ENCODE measurements around the gene C5orf63.
"Not testable (repeated sequence)": the region's sequence is repeated elsewhere in the genome, so short reads cannot be mapped to it uniquely, and the experiment has no call there.

C5orf63 gene

GRCh38 chr5:127070243-127070642 is 3.1 kb downstream of the C5orf63 start:
- DNase-seq, result no peak

DNA sequence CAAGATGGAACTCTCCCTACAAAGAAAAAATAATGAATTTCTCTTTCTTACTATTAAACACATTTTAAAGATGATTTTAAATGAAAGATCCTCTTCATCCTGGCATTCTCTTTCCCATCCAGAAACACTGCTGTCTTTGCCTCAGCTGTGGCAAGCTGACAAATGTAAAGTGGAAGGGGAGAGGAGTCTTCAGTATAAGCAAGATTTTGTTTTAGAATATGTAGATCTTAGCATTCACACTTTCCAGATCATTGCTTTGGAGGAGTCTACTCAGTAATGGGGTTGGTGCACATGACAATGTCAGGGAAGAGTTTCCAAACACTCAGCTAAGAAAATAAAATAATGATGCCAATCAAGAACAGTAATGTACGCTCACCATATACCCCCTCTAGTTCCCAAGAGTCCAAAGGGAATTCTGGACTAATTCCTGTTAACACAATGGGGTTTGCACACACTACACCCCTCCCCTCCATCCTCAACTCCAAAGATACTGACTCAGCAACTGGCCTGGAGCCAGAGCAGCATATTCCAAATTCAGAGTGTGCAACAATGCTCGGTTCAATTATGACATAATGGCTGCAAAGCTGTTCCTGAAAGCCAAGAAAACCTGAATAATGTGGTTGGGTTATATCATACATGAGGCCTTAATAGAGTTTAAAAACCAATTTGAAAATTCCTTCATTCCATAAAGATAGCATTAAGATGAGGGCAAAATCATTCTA is 4.6 kb downstream of the C5orf63 start:
- DNase-seq, result no peak

DNA sequence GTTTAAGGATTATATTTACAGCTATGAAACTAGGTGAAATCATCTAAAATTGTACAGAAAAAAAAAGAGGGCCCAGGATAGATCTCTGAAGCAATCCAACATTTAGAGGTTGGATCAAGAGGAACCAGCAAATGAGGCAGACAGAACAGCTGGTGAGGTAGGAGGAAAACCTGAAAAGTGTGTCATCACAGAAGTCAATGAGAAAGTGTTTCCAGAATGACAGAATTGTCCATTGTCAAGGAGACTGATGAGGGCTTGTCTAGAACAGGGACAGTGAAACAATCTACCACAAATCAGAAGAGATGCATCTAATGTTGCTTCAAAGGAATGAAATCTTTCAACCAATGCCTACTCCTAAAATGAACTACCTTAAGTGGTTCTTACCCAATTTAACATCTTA is 6.6 kb downstream of the C5orf63 start:
- DNase-seq, result no peak

DNA sequence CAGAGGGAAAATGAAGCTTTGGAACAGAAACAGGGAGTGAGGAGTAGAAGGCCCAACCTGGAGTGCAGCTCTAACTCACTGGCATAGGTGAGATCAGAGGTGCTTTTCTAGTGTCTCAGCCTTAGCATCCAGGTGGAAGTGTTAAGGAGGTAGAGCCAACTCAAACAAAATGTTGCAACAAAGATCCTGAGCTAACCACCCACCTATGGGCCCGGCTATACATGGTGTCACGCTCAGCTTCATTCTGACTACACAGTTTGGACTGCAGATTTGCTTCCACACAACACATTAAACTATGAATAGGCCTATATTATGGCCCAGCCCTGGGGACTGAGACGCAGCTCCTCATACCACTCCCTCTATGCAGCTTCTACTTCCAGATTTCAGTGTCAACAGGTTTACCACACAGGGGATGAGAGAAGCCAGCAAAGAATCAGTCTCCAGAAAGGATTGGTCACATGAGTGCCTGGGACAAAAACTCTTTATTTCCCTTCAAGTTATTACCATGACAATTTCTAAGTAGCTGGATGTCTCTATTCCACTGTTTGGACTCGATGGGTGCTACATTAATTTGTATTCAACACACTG is 9.0 kb downstream of the C5orf63 start:
- no peak for DNase-seq

GRCh38 chr5:127063257-127063913 is 9.9 kb downstream of the C5orf63 start:
- DNase-seq, result no peak

DNA sequence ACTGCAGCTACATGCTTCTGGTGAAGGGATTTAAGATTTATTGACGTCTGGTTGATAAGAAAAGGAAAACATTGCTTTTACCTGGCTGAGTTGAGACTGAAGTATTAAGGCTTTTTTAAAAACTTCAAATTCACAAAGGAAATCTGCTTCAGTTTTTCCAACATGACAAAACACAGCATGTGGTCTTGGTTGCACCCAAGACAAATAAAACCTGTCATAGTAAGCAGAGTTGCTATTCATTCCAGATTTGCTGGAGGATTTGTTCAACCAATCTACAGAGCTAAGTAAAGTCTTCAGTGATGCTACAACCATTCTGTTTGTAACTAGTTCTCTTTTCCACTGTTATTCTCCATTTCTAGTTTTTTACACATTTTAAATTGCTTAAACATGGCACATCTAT is 11.3 kb downstream of the C5orf63 start:
- DNase-seq, result no peak

DNA sequence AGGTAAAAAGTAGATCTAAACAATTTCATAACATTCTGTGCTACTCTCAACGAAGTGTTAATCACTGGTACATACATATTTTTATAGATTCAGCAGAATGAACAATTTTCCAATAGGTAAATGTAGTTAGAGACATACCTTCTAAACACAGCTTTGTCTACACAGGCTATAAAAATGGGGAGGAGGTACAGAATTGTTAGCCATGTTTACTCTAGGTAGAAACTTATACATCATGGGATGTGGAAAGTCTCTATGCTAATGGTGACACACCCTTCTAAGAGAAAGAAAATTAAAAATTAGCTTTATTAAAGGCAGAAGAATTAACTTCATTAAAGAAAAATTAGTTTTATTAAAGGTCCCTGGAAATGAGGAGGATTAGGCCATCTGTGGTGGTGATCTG is 11.8 kb downstream of the C5orf63 start:
- no peak for DNase-seq

GRCh38 chr5:127060470-127060985 is 12.8 kb downstream of the C5orf63 start:
- no peak for DNase-seq

DNA sequence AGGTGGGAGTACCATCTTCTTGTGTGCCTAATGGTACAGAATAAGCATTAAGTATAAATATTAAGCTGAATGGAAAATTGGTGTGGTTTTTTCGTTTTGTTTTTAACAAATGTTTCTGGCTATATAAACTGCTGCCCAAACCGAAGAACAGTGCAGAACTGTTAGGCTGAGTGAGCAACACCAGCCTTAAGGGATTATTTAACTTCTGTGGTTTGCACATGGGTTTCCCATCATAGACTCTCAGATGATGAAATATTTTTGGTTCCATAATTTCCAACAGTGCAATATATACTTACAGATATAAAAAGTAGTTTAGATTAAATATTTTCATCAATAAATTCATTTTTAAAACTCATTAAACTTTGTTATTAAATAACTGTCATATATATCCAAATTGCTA is 16.4 kb downstream of the C5orf63 start:
- DNase-seq, result no peak

DNA sequence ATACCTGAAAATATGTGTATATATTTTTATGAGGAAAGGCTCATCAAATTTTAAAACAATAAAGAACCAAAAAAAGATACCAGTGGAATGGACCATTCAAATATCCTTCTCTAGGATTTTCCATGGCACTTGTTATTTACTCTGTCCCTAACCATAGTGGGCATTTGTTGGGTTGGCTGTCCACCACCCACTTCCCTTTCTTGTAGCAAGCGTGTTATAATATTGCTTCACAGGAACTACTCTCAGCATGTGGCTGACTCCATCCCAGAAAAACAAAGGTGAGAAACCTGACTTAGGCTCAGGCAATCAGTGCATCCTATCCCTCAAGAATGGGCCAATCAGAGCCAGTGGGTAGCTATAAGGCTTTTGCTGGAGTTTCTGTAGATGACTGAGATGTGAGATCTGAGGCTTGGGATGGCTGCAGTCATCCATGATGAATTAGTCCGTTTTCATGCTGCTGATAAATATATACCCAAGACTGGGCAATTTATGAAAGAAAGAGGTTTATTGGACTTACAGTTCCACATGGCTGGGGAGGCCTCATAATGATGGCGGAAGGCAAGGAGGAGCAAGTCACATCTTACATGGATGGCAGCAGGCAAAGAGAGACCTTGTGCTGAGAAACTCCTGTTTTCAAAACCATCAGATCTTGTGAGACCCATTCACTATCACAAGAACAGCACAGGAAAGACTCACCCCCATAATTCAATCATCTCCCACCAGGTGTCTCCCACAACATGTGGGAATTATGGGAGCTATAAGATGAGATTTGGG is 17.2 kb downstream of the C5orf63 start:
- DNase-seq, result no peak

GRCh38 chr5:127053551-127053950 is 19.8 kb downstream of the C5orf63 start:
- DNase-seq, result not testable (repeated sequence)

- DNase-seq, result no peak
Measured at GRCh38 chr5:127053049-127053448, 20.3 kb downstream of the C5orf63 start.

DNA sequence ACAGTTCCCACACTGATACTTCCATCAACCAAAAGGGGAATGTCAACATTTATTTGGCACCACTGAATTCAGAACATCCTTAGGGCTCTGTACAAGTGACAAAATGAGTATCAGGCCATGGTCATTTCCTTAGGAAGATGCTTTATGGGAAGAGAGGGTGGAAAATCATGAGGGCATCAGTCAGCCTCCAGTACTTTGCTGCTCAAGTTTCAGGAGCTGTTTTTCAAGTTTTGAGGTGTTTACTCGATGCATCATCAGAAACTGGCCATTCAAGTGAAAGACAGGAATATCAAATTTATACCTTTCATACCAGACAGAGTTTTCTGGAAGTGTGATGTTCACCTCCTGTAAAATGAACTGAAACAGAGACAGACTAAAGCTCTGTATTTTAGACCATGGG is 21.7 kb downstream of the C5orf63 start:
- no peak for DNase-seq

GRCh38 chr5:127046343-127047072 is 26.8 kb downstream of the C5orf63 start:
- DNase-seq, result no peak

GRCh38 chr5:127042593-127042992 is 30.7 kb downstream of the C5orf63 start:
- DNase-seq, result no peak

GRCh38 chr5:127041571-127041970 is 31.7 kb downstream of the C5orf63 start:
- no peak for DNase-seq

GRCh38 chr5:127040796-127041520 is 32.3 kb downstream of the C5orf63 start:
- DNase-seq, result no peak

- DNase-seq, result no peak
Measured at GRCh38 chr5:127038550-127038949, 34.8 kb downstream of the C5orf63 start.

GRCh38 chr5:127031863-127032232 is 41.5 kb downstream of the C5orf63 start:
- DNase-seq, result no peak

DNA sequence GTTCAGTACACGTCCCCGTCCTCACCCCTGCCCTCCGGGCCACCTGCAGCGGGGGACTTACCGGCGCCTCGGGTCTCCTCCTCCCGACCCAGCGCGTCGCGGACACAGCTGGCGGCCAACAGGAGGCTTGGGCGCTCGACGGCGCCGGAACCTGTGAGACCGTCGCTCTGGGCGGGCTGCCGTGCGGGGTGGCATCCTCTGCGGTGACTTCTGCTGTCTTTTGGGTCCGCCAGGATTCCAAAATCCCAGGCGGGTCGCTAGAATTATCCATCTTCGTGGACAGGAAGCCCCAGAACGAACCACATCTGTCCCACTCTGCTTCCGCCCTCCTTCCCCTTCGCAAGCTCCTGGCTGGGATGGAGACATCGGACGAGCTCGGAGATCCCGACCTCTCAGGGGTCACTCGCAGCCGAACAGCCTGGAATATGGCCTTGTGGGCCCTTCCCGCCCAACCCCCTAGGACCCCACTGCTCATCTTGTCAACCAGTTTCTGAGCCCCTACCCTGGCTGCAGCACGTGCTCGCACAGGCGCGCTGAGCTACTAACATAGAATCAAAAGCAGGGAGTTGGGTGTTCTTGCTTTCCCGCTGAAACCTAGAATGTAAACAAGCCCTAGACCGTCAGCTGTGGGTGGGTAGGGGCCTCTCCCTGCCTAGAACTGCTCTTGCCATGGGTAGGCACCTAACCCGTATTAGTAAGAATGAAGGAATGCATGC is 42.0 kb downstream of the C5orf63 start:
- DNase-seq, result no peak
